ENCODE data around the gene BCAS3.
"Not testable (repeated sequence)": the region's sequence is repeated elsewhere in the genome, so short reads cannot be mapped to it uniquely, and the experiment has no call there.

BCAS3 gene

GRCh38 chr17:60863892-60864707, 186.4 kb downstream of the BCAS3 start:
- DNase-seq (ENCODE audit: extremely low spot score), result no peak

DNA sequence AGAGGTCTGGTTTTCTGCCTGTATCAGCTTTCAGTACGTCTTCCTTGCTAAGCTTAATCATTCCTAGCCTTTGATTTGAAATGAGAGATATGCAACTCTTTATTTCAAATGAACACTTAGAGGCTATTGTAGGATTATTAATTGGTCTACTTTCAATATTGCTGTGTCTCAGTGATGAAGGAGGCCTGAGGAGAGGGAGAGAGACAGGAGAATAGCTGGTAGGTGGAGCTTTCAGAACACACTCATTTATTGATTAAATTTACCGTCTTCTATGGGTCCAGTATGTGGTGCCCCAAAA, 187.0 kb downstream of the BCAS3 start:
- ChIA-PET CTCF (interaction anchor here (0.5 kb wide), 1 partner anchor 40 kb away, joined by 3 read pairs; no protein-coding TSS in a partner anchor), POLR2A (no interaction called here)
- TF ChIP-seq ARNT (IDR thresholded peaks at IDR 0.05) (no peak), BHLHE40 (IDR thresholded peaks at IDR 0.05; ENCODE audit: borderline replicate concordance) (no peak), L3MBTL2 (conservative IDR thresholded peaks at IDR 0.05) (no peak), TARDBP (IDR thresholded peaks at IDR 0.05) (no peak)
- DNase-seq (ENCODE audit: extremely low spot score), result no peak

More at GRCh38 chr17:60863892-60864707, 186.4 kb downstream of the BCAS3 start:
- no peak for TF ChIP-seq HDGF (IDR thresholded peaks at IDR 0.05; ENCODE audit: borderline replicate concordance)
- POLR2A ChIA-PET, result no interaction called here
- CTCF ChIA-PET, result interaction anchor here (0.5 kb wide), 1 partner anchor 40 kb away, joined by 3 read pairs; no protein-coding TSS in a partner anchor

DNA sequence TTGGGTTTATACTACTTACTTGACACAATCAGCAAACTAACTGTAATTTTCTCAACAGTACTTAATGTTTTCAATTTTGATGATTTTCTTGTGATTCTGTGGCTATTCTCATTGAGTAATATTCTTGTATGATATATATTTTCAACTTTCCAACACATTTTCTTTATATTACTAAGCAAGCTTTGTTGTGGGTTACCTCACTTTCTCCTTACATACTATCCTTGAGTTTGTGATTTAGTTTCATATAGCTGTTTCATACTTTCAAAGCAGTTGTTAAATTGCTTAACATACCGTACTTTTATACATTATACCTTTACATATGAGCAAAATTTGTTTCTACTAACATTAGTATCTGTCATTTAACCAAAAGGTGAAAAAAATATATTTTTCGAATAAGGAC, 197.1 kb downstream of the BCAS3 start:
- ChIA-PET CTCF (no interaction called here), POLR2A (no interaction called here)
- DNase-seq (ENCODE audit: extremely low spot score), result no peak
- no peak for TF ChIP-seq L3MBTL2 (conservative IDR thresholded peaks at IDR 0.05)
- TF ChIP-seq FOXA1 (IDR thresholded peaks at IDR 0.05), result no peak
- no peak for TF ChIP-seq ARNT (IDR thresholded peaks at IDR 0.05)
- no peak for TF ChIP-seq CTBP1 (IDR thresholded peaks at IDR 0.05; ENCODE audit: borderline replicate concordance)

DNA sequence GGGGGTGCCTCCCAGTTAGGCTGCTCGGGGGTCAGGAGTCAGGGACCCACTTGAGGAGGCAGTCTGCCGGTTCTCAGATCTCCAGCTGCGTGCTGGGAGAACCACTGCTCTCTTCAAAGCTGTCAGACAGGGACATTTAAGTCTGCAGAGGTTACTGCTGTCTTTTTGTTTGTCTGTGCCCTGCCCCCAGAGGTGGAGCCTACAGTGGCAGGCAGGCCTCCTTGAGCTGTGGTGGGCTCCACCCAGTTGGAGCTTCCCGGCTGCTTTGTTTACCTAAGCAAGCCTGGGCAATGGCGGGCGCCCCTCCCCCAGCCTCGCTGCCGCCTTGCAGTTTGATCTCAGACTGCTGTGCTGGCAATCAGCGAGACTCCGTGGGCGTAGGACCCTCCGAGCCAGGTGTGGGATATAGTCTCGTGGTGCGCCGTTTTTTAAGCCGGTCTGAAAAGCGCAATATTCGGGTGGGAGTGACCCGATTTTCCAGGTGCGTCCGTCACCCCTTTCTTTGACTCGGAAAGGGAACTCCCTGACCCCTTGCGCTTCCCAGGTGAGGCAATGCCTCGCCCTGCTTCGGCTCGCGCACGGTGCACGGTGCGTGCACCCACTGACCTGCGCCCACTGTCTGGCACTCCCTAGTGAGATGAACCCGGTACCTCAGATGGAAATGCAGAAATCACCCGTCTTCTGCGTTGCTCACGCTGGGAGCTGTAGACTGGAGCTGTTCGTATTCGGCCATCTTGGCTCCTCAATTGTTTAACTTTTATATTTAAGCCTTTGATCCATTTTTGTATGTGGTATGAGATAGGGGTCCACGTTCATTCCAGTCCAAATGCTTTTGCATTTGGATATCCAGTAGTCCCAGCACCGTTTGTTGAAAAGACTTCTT, 209.3 kb downstream of the BCAS3 start:
- CTCF ChIA-PET; DNase-seq (ENCODE audit: extremely low spot score): not testable (repeated sequence)
- TF ChIP-seq NFRKB (IDR thresholded peaks at IDR 0.05) (0 out of 2 replicates have a peak, but pooled peaks have one; percentile 26), L3MBTL2 (conservative IDR thresholded peaks at IDR 0.05) (peak; percentile 47)
- POLR2A ChIA-PET, result interaction anchor here (0.6 kb wide), 1 partner anchor 38 kb away, joined by 3 read pairs; no protein-coding TSS in a partner anchor

DNA sequence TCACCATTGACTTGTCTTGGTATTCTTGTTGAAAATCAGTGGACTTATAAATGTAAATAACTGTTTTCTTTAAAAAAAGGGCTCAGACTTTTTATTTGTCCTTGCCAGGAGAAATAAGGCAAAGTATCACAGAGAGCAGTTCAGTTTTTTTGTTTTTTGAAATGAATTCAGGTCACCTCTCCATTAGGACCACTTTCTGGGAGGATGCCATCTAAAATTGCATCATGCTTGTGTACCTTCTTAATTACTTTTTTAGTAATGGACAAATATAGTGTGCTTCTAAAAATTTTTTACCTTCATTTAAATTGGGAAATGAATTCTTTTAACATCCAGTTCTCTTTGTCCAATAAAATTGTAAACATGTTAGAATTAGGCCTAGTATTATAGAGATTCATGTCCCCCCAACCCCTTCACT, 210.0 kb downstream of the BCAS3 start:
- TF ChIP-seq L3MBTL2 (conservative IDR thresholded peaks at IDR 0.05) (peak; percentile 9; the same call in 1 of the 2 replicates), HDGF (IDR thresholded peaks at IDR 0.05; ENCODE audit: borderline replicate concordance) (no peak), FOXK2 (IDR thresholded peaks at IDR 0.05) (no peak)
- CTCF ChIA-PET, result no interaction called here
- POLR2A ChIA-PET, result no interaction called here
- DNase-seq (ENCODE audit: extremely low spot score), result no peak

DNA sequence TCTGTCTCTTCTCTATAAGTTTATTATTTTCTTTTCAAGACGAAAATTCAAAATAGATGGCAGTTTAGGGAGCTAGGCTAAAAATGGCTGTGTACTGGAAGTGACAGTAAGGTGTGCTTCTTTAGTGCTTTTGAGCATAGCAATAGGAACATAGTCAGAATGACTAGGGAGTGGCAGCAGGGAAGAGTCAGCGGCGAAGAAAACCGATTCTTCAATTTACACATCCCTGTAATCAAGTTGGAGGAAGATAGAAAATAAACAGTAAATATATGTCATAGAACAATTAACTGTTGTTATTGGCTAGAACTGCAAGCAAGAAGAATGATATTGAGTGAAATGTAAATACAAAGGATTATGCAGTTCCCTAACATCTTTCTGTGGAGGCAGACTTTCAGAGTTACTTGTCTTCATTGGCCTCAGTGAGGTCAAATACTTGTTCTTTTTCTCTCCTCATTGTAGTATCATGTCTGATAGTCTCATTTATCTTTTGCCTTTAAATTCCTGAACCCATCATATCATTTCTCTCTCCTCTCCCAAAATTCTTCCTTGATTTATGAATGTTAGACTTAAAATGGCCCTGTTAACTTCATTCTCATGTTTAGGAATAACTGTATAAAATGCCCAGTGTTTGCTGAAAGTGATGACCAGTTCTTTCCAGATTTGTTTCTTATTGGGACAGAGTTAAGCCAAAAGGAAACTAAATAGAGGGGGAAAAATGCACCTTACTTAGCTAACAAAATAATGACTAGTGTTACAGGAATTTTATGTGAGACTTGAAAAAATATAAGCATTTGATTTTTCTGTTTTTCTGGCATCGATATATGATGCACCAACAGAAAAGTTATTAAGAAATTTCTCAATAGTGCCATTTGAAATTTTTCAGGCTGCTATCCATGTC, 211.4 kb downstream of the BCAS3 start:
- TF ChIP-seq BHLHE40 (IDR thresholded peaks at IDR 0.05; ENCODE audit: borderline replicate concordance) (no peak), SUZ12 (IDR thresholded peaks at IDR 0.05) (no peak), CTBP1 (IDR thresholded peaks at IDR 0.05; ENCODE audit: borderline replicate concordance) (no peak), SP1 (IDR thresholded peaks at IDR 0.05) (no peak), NFRKB (IDR thresholded peaks at IDR 0.05) (no peak), HDGF (IDR thresholded peaks at IDR 0.05; ENCODE audit: borderline replicate concordance) (no peak), ARNT (IDR thresholded peaks at IDR 0.05) (no peak), FOXM1 (IDR thresholded peaks at IDR 0.05; ENCODE audit: borderline replicate concordance) (no peak), LEF1 (IDR thresholded peaks at IDR 0.05; ENCODE audit: borderline replicate concordance) (no peak)
- CTCF ChIA-PET, result no interaction called here
- no peak for DNase-seq (ENCODE audit: extremely low spot score)
- POLR2A ChIA-PET, result interaction anchor here (1.3 kb wide), 1 partner anchor 11 kb away, joined by 4 read pairs; no protein-coding TSS in a partner anchor

DNA sequence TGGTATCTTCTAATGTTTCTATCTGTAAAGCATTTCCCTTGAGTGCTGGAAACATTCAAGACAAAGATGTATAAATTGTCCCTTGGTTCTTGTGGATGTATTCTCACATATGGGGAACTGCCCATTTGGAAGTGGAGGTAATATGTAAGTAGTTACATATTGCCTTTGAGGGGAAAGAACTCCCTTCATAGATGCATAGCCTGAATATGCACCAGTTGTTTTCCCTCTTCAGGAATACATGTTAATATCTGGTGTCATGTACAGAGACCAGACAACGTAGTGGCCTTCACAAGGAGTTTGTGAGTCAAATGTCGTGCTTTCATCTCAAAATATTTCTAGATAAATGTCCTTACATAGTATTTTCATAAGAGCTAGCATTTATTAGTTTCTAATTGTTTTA, 213.5 kb downstream of the BCAS3 start:
- CTCF ChIA-PET, result no interaction called here
- no peak for TF ChIP-seq ARNT (IDR thresholded peaks at IDR 0.05)
- no peak for DNase-seq (ENCODE audit: extremely low spot score)
- POLR2A ChIA-PET, result no interaction called here

DNA sequence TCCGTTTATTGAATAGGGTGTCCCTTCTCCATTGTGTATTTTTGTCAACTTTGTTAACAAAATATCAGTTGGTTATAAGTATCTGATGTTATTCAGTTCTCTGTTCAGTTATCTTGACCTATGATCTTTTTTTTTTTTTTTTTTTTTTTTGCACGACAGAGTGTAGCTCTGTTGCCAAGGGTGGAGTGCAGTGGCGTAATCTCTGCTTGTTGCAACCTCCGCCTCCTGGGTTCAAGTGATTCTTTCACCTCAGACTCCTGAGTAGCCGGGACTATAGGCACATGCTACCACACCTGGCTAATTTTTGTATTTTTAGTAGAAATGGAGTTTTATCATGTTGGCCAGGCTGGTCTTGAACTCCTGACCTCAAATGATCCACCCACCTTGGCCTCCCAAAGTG, 215.8 kb downstream of the BCAS3 start:
- ChIA-PET POLR2A (no interaction called here), CTCF (no interaction called here)
- no peak for TF ChIP-seq ELF4 (IDR thresholded peaks at IDR 0.05)
- no peak for TF ChIP-seq CTBP1 (IDR thresholded peaks at IDR 0.05; ENCODE audit: borderline replicate concordance)
- TF ChIP-seq BHLHE40 (IDR thresholded peaks at IDR 0.05; ENCODE audit: borderline replicate concordance), result no peak
- no peak for TF ChIP-seq NFRKB (IDR thresholded peaks at IDR 0.05)
- TF ChIP-seq SP1 (IDR thresholded peaks at IDR 0.05), result no peak
- no peak for TF ChIP-seq SUZ12 (IDR thresholded peaks at IDR 0.05)
- no peak for TF ChIP-seq ARNT (IDR thresholded peaks at IDR 0.05)
- no peak for TF ChIP-seq ZNF384 (IDR thresholded peaks at IDR 0.05)
- TF ChIP-seq HDGF (IDR thresholded peaks at IDR 0.05; ENCODE audit: borderline replicate concordance), result no peak
- no peak for TF ChIP-seq FOXM1 (IDR thresholded peaks at IDR 0.05; ENCODE audit: borderline replicate concordance)
- TF ChIP-seq FOXK2 (IDR thresholded peaks at IDR 0.05), result no peak
- no peak for TF ChIP-seq PKNOX1 (IDR thresholded peaks at IDR 0.05)
- no peak for TF ChIP-seq LEF1 (IDR thresholded peaks at IDR 0.05; ENCODE audit: borderline replicate concordance)
- no peak for TF ChIP-seq FOXA1 (IDR thresholded peaks at IDR 0.05)
- TF ChIP-seq TARDBP (IDR thresholded peaks at IDR 0.05), result no peak
- TF ChIP-seq L3MBTL2 (conservative IDR thresholded peaks at IDR 0.05), result no peak
- DNase-seq (ENCODE audit: extremely low spot score), result no peak
